NCI-H2081 treated with DMSO at 0.1 percent for 48 hours (cell line): ENCODE data around the gene PEX26.
A peak's percentile ranks its signal among the peaks of the same experiment; 100 is the strongest.
"Not testable (repeated sequence)": the region's sequence is repeated elsewhere in the genome, so short reads cannot be mapped to it uniquely, and the experiment has no call there.

Experiments used
- DNase-seq: peaks from one replicate; lab custom pipeline; 2025; lab: John Stamatoyannopoulos, UW

Gene PEX26

DNA sequence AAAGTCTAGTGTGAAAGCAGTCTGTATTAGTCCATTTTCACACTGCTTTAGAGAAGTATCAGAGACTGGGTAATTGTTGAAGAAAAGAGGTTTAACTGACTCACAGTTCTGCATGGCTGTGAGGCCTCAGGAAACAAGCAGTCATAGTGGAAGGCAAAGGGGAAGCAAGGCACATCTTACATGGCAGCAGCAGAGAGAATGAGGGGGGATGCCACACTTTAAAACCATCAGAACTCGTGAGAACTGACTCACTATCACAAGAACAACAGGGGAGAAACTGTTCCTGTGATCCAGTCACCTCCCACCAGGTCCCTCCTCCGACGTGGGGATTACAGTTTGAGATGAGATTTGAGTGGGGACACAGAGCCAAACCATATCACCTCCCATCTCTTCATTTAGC lies 19.0 kb downstream of the PEX26 start:
- no peak for DNase-seq

DNA sequence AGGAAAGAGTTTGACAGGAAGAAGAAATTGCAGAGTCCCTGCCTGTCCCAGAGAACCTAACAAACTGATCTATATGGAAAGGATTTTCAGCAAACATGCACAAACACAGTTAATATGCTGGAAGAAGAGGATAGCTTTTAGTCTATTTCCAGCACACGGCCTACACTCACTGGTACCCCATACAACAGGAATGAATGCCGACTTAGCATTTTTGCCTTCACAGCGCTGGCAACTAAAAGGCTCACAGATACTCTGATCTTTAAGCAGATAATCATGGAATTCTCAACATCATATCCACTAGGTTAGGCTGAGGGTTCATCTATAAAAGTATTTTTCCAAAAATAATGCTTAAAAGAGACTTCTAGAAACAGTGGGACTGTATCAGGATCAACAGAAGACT lies 23.0 kb downstream of the PEX26 start:
- DNase-seq: no peak

DNA sequence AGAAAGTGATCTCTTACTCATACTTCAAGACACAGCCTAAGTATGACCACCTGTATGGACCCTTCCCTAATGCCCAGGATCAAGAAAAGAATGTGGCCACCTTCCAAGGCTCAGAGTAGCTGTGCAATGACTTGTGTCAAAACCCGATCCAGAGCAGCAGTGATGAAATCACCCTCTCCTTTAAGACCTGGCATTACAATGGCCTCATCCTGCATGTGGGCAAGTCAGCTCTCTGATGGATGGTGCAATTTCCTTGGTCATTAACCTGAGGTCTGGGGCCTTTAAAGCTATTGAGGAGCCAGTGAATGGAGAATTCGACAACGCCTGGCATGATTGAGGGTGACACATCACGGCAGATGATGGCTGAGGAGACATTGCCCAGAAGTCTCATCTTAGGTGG lies 23.7 kb downstream of the PEX26 start:
- DNase-seq: no peak

DNA sequence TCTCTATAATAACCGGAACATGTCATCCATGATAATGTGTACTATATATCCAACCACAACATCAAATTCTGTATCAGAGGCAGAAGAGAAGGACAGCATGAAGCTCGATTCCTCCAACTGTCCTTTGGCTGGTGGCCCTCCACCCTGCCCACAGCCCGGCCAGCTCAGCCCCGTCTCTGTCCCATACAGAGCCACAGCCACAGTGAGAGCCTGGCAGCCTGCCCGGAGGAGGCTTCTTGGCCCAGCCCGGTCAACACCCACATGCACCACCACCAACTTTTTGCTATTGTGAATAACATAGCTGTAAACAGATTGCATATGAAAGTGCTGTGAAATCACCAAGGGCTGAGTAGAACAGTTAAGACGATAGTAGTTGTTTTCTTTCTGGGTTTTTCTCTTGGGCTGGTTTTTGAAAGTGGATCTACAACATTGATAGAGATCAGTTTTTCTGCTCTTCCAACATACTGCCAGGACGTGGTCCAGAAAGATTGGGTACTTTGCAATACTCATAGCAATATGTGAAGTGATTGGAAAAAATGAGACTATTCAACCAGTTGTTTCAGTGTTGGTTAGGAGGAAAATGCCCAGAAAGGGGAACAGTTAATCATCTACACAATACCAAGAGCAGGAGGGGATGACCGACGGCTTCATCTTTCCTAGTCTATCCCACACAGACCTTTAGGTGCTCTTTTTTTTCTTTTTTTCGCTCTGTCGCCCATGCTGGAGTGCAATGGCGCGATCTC lies 25.9 kb downstream of the PEX26 start:
- no peak for DNase-seq

DNA sequence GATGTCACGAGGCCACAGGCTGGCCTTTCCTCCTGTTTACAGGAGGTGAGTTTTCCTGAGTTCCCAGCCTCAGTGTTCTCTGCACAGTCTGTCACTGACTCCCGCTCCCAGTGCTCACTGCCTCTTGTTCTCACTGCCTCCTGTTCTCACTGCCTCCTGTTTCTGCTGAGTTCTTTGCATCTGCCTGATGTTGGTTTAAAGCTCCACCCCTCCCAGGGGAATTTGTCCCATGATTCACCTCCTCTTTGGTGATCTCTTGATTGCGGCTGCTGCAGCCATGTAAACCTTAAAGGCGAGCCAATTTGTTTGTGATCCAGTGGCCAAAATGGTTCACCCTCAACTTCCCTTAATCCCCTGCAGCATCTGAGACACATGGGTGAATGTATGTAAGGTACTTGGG lies 26.8 kb downstream of the PEX26 start:
- DNase-seq: no peak

DNA sequence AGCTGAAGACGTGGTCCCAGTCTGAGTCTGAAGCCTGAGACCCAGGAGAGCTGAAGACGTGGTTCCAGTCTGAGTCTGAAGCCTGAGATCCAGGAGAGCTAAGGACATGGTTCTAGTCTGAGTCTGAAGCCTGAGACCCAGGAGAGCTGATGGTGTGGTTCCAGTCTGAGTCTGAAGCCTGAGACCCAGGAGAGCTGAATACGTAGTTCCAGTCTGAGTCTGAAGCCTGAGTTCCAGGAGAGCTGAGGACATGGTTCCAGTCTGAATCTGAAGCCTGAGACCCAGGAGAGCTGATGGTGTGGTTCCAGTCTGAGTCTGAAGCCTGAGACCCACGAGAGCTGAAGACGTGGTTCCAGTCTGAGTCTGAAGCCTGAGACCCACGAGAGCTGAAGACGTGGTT lies 28.2 kb downstream of the PEX26 start:
- not testable (repeated sequence) for DNase-seq

DNA sequence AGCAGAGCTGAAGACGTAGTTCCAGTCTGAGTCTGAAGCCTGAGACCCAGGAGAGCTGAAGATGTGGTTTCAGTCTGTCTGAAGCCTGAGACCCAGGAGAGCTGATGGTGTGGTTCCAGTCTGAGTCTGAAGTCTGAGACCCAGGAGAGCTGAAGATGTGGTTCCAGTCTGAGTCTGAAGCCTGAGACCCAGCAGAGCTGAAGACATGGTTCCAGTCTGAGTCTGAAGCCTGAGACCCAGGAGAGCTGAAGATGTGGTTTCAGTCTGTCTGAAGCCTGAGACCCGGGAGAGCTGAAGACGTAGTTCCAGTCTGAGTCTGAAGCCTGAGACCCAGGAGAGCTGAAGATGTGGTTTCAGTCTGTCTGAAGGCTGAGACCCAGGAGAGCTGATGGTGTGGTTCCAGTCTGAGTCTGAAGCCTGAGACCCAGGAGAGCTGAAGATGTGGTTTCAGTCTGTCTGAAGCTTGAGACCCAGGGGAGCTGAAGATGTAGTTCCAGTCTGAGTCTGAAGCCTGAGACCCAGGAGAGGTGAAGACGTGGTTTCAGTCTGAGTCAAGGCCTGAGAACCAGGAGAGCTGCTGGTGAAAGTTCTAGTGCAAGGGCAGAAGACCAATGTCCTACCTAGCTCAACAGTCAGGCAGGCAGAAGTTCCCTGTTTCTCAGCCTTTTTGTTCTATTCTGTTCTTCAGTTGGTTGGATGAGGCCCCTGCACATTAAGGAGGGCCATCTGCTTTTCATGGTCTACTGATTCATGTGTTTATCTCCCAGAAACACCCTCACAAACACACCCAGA lies 29.0 kb downstream of the PEX26 start:
- not testable (repeated sequence) for DNase-seq

DNA sequence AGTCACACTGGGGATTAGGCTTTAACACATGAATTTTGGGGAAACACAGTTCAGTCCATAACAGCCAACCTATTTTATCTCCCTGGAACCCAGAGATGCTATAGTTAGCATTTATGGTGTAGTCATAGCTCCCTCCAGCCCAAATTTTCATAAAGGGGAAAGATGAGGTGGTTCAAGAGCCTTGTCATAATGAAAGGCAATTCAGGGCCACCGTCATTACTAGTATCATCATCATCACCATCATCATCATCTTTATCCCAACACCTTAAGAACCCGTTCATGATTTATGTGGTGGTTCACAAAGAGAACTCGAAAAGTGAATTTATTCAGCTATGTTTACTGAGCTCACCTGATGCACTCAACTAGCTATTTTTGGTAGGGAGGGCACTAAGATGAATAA lies 30.4 kb downstream of the PEX26 start:
- DNase-seq: no peak

DNA sequence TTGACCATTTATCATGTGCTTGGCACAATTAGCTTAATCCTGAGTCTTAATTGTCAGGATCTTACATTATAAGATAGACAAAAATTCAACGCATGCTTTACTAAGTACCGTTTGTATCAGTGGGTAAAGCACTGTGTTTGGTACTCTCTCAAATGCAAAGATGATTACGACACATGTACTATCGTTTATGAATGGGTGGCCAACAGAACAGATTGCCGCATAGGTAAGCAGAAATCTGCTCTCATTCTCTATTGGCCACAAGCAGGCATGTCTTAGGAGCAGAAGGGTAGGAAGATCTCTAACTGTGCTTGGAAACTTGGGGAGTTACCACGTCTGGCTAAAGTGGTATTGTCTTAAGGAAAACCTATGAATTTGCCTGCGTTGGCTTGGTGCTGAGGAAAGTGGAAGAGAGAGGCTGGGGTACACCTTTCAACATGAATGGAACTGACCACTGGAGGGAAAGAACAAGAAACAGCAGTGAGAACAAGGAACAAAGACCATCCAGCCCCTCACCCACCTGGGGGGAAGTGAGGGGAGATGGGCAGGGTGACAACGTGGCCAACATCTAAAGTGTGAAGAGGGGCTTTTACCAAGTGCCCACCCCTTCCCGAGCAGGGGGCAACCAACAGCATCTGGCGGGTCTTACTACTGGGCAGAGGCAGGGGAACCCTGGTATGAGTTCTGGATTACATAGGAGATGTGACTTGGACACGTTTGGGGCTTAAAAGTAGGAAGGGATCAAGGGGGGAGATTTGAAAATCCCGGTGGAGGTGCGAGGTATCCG lies 31.8 kb downstream of the PEX26 start:
- no peak for DNase-seq

DNA sequence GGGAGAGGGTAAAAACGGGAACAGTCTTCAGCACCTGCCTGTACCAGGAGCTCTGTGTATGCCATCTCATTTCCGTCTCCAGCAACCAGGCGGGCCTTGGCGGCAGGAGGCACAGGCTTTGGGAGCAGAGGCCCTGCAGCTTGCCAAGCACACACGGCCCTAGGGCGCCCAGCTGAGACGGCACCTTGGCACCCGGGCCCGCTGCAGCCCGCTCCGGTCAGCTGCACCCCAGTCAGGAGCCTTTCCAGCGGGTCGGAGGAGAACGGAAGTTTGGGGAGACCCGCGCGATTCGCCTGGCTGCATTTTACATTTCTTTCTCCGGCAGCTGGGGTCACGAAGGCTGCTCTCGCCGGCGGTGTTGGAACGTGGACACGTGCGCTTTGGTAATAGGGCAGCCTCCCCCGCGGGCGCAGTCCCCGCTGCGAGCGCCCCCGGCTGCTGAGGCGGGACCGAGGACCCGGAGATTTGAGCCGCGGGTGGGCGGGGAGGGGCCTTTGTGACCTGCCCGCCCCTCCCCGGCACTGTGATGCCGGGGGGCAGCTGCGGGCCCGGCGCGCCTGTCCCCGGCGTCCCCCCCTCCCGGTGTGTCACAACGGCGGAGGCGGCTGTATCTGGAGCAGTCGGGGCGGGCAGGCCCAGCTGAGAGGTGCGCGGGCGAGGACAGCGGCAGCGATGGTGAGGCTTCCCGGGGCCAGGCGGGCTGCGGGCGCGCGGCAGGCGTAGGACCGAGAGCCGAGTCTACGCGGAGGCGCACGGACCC lies 32.6 kb downstream of the PEX26 start, which contains the start of gene TUBA8:
TSS of gene TUBA8 (plus strand) at position 616 of the 760 bp plus-strand sequence. CDS start at position 673, 57 bp downstream.
- DNase-seq: peak; percentile 50

DNA sequence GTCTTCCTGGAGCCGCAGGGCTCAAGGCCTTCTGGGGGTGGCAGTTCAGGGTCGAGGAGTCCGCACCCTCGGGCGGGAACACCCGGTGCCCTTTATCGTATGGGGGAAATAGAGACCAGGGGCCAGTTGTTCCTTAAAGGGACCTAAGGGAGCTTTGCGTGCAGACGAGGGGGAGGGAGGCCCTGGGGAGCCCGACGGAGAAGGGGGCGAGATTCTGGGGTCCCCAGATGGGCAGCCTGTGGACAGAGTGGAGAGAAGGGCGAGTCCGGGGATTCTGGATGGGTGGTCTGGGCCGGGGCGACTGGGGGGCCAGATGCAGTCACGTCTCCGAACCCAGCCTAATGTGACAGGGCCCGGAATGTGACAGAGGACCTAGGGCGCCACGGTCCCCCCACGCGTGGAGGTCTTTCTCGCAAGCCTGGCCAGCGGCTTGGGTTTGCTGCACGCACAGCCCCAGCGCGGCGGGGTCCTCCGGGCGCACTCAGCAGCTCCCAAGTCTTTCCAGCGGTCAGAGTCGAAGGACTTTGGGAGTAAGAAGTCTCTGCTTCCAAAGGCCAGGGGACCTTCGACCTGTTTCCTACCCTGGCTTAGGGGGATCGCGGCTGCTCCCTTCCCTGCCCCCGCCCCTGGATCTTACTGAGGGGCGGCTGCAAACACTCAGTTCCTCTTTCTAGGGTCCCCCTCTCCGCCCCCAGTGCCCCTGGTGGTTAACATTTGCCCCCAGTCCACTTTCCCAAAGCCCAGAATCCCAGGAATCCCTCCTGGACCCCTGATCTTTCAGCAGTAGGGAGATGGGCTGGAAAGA lies 33.4 kb downstream of the PEX26 start:
- DNase-seq: no peak

DNA sequence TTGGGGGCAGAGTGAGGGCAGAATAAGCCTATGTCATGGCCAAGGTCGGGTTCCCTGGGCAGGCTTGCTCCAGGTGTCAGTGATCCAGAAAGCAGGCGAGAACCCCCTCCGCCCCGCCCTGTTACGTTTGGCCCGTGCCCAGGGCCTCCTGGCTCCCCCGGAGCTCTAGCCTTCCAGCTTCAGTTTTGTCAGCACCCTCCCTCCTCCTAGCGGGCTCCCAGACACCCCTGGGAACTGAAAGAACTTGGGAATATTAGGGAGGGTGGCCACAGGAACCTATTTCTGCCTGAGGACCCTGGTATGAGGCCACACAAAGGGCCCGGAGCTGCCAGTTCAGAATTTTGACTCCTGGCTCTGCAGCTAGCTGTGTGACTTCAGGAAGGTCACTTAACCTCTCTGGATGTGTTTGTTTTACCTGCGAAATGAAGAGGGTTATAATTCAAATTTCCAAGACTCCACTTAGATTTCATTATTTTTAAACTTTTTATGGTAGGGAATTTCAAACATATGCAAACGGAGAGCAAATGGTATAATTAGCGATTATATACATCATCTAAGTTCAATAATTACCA lies 34.1 kb downstream of the PEX26 start:
- no peak for DNase-seq

DNA sequence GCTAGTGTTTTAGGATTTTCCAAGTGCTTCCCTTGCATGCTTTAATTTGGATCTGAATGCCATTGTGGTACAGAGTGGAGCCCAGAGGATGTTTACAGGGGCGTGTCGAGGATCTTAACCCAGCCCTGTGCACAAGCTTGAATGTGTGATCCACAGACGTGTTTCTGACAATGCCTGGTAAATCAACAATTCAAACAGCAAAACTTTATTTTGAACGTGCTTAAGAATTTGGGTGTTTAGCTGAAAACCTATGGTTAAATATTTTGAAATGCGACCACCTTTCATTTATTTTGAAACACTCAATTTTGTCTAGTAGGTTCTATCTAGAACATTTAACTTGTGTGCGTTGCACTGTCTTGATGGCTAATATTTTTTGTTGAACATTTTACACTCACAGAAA lies 34.6 kb downstream of the PEX26 start:
- no peak for DNase-seq

DNA sequence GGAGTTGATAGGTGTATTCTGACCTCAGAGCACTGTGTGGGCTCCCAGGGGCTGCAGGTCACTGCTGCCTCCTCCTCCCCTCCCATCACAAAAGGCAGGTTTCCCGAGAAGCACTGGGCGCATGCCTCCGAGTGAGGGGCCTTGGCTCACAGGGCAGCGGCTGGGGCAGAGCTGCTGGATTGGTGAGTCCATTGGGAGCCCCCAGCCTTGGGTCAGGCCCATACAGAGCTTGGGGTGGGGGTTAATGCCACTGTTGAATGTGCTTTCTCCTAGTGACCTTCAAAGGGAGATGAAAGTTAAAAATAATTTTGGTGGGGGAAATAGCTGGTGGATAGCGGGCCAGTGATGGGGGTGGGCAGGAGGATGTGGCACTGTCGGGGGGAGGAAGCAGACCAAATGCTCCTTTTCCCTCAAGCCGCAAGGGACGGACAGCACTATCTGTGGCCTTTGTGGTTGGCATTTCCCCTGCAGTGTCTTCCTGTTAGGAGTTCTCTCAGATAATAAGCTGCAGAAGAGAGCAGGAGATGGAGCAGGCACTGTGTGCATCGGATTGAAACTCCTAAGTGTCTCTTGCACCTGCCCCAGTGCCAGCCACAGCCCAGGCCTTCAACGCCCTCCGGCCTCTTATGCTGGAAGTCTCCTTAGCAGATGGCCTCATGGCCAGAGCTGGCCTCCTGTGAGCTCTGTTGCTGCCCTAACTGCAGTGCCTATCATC lies 36.0 kb downstream of the PEX26 start:
- no peak for DNase-seq

DNA sequence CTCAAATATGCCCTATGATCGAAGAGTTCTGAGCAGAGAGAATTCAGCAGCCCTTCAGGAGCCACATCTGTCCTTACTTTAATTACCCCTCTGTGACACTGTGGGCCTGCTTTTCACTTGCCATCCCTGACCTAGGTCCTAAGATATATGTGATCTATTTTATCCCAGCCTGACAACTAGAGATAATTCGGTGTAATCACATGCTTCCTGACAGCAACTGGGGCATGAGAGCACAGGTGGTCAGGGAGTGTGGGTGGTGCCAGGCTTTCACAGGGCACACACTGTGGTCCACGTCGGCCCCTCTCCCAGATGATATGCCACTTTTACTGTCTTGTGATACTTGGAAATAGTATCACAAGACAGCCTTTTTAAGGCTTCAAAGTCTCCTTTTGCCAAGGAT lies 36.7 kb downstream of the PEX26 start:
- no peak for DNase-seq

DNA sequence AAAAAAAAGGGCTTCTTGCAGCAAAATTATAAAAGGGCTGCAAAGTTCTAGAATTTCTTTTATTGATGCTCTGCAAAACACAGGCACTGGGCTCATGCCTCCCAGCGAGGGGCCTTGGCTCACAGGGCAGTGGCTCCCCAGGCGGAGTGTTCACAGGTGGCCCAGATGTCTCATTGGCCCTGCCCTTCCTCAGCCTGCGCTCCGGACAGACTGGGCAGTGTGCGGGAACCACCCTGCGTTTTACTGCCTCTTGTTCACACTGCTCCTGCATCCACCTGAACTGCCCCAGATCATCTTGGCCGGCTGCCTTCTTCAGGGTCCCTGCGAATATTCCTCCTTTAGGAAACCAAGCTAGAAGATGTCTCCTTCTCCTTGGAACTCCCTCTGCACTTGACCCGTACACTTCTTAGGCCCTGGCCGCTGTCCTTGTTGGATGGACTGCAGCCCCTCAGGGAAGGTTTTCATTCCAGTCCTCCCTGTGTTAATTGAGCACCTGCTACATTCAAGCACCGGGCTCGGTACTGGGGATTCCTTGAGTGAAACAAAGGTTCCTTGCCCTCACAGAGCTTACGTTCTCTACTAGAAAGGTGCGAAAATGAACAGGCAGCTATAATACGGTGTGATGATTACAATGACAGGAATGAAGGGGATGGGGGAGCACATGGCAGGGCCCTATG lies 37.3 kb downstream of the PEX26 start:
- DNase-seq: no peak

DNA sequence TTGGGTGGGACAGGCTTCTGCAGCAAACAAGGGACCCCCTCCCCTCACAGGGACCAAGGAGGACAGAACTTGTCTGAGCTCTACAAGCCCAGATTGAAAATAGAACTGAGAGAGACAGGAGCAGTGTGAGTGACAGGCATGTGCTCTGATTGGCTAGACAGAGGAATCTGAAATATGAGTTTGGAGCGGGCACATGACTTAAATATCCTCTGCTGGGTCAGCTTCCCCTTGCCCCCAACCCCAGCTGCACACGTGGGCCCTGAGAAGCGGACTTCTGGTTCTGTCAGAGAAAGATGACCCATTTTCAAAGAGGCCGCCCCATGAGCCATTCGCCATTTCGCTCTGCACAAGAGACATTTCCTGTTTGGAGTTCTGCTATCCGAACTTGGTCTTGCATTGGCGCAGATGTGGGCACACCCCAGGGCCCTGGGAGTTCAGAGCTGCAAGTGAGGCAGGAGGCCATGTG lies 38.1 kb downstream of the PEX26 start:
- DNase-seq: no peak

DNA sequence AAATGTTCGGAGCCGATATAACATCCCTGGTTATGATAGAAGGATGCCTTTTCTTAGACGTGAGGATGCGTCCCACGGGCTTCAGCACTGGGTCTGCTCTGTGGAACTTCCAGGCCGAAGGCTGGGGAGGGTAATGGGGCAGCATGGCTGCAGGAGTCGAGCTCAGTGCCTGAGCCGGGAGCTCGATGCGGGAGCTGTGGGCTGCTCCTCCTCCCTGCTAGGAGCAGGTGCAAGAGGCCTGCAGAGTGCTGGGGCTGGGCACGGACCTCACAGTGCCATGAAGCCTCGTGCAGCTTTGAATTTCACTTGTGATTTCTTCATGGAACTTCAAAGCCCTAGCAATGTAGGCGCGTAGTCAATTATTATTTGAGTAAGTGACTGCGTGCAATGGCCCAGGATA lies 38.8 kb downstream of the PEX26 start:
- DNase-seq: no peak

DNA sequence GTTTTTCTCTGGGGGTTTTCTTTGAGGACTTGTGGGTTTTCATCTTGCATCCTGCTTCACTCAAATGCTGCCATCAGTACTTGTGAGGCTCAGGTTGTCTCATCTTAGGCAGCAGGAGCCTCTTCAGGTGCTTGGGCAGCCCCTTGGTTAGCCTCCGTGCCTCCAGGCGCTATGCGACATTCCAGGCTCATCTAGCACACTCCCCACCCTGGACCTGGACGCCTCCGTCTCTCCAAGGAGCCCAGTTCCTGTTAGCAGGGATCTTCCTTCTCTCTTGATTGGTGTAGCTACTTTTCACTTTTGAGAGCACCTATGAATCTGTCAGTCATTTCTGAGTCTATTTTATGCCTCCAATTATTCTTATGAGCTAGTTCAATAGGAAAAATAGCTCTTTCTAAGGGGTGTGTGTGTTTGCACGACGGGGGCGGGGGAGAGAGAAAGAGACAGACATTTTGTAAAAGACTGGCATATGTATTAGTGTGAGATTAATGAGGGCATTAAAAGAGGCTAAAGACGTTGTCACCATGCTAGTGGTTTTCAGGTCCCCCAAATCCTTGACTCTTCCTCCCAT lies 40.6 kb downstream of the PEX26 start:
- no peak for DNase-seq
